NCI-H2171 (cell line): Measurements from ENCODE around the gene ZNF660.
A peak's percentile ranks its signal among the peaks of the same experiment; 100 is the strongest.
"Not testable (repeated sequence)": the region's sequence is repeated elsewhere in the genome, so short reads cannot be mapped to it uniquely, and the experiment has no call there.

Experiments
- DNase-seq: peaks from one replicate; lab custom pipeline; 2025; lab: John Stamatoyannopoulos, UW

ZNF660 gene

DNA sequence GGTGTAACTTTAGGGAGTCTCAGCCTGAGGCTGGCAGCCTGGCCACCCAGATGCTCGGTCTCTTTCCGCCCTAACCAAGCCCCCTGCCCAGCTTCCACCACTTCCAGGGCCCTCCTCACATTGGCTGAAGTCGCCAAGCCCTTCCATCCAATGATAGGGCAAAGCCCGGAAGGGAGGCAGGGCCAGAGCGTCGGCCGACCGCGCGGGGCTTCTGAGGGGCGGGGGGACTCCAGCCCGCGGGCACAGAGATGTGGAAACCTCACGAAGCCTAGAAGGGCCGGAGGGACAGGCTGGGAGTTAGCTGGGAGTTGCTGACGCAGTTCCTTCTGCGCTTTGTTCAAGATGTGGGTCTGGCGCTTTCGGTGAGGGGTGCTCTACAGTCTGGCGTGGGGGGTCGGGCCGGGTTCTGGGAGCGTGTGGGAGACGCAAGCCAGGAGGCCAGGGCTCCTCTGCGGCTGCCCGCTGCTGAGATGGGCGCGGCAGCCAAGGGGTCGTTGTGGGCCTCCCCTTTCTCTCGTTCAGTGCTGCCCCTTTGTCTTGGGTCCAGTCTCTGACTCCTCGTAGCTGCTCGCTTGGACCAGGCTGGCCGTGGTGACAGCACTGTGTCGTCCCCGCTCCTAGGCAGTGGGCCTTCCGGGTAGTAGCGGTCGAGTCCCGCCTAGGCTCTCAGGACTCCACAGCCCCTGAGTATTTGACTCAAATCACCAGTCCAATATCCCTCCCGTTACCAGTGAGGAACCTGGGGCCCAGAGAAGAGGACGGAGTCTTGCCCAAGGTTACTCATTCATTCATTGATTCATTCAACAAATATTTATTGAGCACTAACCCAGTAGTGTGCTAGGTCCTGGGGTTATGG lies at the start of gene ZNF660:
TSS of gene ZNF660 (plus strand) at position 319 of the 856 bp plus-strand sequence. CDS start 9,230 bp downstream, outside the sequence.
- DNase-seq = peak; percentile 72

DNA sequence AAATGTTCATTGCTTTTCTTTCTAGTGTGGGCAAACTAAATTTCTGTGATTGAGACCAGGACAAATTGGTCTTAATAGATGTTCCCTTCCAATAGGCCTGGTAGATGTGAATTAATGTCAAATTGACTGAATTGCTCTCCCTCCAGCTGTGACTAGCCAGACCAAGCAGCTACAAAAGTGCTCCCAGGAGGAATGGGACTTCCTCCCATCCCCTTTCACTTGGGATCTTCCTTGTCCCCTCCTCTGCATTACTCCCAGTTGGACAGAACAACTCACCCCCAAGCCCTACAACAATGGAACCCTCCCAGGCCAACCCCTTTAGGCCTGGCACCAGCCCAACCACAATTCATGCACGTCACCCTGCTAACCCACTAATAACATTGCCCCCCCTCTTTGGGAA lies 49.4 kb upstream of the ZNF660 start:
- DNase-seq = no peak

- DNase-seq = not testable (repeated sequence)
These were observed 40.0 kb upstream of the ZNF660 start for GRCh38 chr3:44544811-44545210.

- DNase-seq = peak; percentile 42
These were observed 29.9 kb upstream of the ZNF660 start, which contains the start of gene ZKSCAN7 for GRCh38 chr3:44554626-44555592. Gene ZKSCAN7 (plus strand): TSS chr3:44555193. CDS start chr3:44557048, 1,855 bp downstream.

DNA sequence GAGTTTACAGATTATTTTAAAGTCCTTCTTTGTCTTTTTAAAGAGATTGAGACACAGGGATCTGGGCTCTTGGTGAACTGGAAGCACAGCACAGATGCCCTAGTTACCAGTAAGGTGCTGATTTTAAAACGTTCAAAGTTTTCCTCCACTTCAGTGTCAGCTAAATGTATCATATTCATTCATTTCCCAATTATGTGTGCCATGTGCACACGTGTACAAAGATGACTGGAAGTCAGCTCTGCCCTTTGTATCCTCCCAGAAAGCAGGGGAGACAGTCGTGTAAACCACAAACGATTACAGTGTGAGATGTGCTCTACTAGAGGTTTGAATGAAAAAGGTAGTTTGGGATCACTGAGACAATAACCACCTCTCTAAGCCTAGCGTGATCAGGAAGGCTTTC lies 29.0 kb upstream of the ZNF660 start:
- no peak for DNase-seq

DNA sequence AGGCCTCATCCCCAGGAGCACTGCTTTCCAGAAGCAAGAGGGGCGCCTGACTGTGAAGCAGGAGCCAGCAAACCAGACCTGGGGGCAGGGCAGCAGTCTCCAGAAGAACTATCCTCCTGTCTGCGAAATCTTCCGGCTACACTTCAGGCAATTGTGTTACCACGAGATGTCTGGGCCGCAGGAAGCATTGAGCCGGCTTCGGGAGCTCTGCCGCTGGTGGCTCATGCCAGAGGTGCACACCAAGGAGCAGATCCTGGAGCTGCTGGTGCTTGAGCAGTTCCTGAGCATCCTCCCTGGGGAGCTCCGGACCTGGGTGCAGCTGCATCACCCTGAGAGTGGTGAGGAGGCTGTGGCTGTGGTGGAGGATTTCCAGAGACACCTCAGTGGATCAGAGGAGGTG lies 27.7 kb upstream of the ZNF660 start:
- DNase-seq = no peak

DNA sequence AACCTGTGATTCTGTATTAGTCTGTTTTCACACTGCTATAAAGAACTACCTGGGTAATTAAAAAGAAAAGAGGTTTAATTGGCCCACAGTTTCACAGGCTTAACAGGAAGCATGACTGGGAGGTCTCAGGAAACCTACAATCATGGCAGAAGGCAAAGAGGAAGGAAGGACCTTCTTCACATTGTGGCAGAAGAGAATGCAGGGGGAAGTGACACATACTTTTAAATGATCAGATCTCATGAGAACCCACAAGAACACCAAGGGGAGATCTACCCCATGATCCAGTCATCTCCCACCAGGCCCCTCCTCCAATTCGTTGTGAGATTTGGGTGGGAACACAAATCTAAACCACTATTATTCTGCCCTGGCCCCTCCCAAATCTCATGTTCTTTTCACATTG lies 23.7 kb upstream of the ZNF660 start:
- no peak for DNase-seq

DNA sequence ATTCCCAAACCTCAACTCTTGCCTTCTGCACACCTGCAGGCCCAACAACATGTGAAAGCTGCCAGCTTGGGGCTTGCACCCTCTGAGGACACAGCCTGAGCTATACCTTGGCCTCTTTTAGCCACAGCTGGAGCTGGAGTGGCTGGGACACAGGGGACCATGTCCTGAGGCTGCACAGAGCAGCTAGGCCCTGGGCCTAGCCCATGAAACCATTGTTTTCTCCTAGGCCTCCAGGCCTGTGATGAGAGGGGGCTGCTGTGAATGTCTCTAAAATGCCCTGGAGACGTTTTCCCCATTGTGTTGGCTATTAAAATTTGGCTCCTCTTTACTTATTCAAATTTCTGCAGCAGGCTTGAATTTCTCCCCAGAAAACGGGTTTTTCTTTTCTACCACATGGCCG lies 22.6 kb upstream of the ZNF660 start:
- no peak for DNase-seq

GRCh38 chr3:44568561-44568960 lies 16.2 kb upstream of the ZNF660 start:
- DNase-seq = no peak

DNA sequence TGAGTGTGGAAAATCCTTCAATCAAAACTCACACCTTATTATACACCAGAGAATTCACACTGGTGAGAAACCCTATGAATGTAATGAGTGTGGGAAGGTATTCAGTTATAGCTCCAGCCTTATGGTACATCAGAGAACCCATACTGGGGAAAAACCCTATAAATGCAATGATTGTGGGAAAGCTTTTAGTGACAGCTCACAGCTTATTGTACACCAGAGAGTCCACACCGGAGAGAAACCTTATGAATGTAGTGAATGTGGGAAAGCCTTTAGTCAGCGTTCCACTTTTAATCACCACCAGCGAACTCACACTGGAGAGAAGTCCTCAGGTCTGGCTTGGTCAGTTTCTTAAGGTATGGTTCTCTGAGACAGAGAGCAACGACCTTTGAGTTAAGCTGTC lies 13.7 kb upstream of the ZNF660 start:
- DNase-seq = no peak

- no peak for DNase-seq
These were observed 8.2 kb upstream of the ZNF660 start for GRCh38 chr3:44576613-44577012.

DNA sequence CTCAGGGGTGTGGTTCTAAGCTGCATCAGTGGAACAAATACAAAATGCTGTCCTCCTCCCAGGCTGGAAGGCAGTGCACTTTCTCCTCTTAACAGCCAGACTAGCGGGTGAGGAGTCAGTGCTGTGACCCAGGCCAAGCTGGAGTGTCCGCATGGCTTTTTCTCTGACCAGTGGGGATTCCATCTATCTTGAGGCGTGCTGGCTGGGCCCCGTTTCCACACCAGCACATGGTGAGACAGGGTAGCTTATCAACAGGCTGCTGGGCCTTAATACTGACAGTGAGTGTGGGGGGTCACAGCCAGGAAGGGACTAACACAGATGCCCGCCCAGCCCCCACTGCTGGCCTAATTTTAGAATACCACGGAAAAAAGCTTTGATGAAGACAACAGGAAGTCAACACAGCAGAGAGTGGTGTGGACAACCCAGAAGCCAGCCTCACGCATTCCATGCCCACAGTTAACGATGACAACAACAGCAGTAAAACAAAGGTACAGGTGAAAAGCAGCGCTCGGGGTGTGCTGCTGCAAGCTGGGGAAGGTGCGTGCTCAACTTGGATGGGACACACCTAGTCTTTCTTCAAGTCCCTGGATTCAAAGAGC lies 7.3 kb upstream of the ZNF660 start:
- DNase-seq = not testable (repeated sequence)

DNA sequence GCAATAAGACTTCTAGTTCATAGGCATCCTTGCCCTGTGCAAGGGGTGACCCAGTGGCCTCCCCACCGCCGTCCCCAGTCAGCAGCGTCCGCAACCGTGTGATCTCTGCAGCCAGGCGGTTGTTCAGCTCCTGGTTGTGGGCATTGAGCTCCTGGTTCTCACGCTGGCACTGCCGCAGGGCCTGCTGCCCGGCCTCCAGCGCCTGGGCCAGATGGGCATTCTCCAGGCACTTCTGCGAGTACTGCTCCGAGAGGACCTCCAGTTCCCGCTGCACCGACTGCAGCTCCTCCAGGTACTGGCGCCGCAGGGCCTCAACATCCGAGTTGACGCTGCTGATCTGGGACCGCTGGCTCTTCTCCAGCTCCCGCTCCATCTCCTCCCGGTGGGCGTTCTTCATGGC lies 6.4 kb upstream of the ZNF660 start:
- not testable (repeated sequence) for DNase-seq

DNA sequence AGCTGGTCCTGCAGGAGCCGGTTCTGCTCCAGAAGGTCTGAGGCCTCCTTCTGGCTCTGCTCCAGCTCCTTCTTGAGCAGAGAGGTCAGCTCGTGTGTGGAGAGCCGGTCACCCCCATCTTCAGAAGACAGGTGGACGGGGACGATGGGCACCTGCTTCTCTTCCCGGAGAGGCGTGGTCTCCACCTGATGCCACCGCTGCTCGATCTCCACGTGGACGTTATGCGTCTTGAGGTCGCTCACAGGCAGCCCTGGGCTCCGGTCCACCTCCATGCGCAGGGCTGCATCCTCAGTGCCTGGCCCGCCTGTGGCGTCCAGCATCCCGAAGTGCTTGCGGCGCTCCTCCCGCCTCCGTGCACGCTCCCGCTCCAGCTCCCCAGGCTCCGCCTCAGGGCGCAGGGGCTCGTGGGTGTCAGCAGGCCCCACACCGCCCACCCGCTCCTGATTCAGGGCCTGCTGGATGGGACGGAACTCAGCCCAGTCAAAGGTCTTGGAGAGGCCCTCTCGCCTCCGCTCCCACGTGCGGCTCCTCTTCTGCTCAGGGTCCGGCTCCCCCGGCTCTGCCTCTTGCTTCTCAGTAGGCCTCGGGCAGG lies 5.7 kb upstream of the ZNF660 start:
- DNase-seq = not testable (repeated sequence)

DNA sequence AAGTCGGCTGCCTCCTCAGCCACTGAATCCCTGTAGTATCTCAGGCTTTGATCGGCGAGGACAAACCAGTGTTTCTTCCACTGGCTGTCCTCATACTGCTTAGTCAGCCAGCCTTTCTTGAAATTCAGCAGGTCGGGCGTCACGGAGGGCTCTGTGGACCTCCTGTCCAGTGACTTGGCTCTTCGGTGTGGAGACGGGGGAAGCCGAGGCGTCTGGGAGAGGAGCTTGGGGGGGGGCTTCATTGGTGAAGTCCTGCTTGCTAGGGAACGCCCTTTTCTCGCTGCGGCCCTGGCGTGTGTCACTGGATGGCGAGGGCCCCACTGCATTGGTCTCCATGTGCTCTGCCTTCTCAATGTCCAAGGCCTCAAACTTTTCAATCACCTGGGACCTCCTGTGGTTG lies 5.0 kb upstream of the ZNF660 start:
- DNase-seq = not testable (repeated sequence)

GRCh38 chr3:44580971-44581370 lies 3.8 kb upstream of the ZNF660 start:
- DNase-seq = not testable (repeated sequence)

- no peak for DNase-seq
These were observed 11.9 kb downstream of the ZNF660 start for GRCh38 chr3:44596621-44597020.

- no peak for DNase-seq
These were observed 17.0 kb downstream of the ZNF660 start for GRCh38 chr3:44601749-44602148.

GRCh38 chr3:44612678-44613077 lies 27.9 kb downstream of the ZNF660 start:
- DNase-seq = no peak

- DNase-seq = peak; percentile 90
These were observed 40.2 kb downstream of the ZNF660 start, which contains the start of gene ZNF197 for GRCh38 chr3:44624749-44625480. Gene ZNF197 (plus strand): TSS chr3:44625036. CDS start chr3:44629155, 4,119 bp downstream.

DNA sequence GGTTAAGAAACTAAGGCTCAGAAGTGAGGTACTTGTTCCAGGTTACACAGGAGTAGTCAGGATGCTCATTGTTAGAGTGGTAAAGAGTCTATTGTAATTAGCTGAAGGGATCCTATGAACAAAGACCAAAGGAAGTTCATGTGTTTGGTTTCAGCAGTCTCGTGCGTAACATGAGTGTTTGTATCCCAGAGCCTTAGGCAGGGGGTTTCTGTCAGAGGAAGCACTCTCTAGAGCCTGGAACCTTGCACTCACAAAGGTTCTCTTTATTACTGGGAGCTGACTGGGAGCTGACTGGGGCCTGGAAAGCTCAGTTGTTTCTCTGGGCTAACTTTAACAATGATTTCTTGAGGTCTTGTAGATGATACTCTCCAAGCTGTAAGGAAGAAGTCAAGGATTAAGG lies 44.0 kb downstream of the ZNF660 start:
- no peak for DNase-seq
